Osteoblast (primary cell): Measurements from ENCODE around the gene STX18. TPM values are rescaled to one million over a fixed set of nuclear protein-coding genes. Genes with fewer than 3 reads are reported as not detected.

Experiments used
- DNase-seq: peaks from one replicate; pipeline ENCODE4 v3.0.0; 2011; ENCODE audit warnings: low spot score, mixed read lengths; ENCODE audit not compliant: insufficient read length; ENCODE audit errors: missing footprints
- H2AFZ ChIP-seq: 2 replicates; pipeline ENCODE4 v1.6.0; 2011; ENCODE audit warnings: mild to moderate bottlenecking, low read length
- H3K27ac ChIP-seq: 2 replicates; pipeline ENCODE4 v1.5.1; 2011; ENCODE audit warnings: mild to moderate bottlenecking, low read depth, low read length, moderate library complexity
- H3K27me3 ChIP-seq: 2 replicates; pipeline ENCODE4 v1.6.0; 2012; ENCODE audit warnings: mild to moderate bottlenecking, control low read depth, inconsistent platforms, low read length, moderate library complexity; ENCODE audit not compliant: insufficient read depth
- H3K36me3 ChIP-seq: 2 replicates; pipeline ENCODE4 v1.5.1; 2011; ENCODE audit warnings: mild to moderate bottlenecking, low read length, control low read depth, moderate library complexity; ENCODE audit not compliant: insufficient read depth
- H3K4me1 ChIP-seq: 2 replicates; pipeline ENCODE4 v1.5.1; 2011; ENCODE audit warnings: mild to moderate bottlenecking, low read length, control low read depth, moderate library complexity; ENCODE audit not compliant: insufficient read depth
- H3K4me2 ChIP-seq: 2 replicates; pipeline ENCODE4 v1.6.0; 2011; ENCODE audit warnings: mild to moderate bottlenecking, low read length; ENCODE audit not compliant: insufficient read depth
- H3K4me3 ChIP-seq: fragments of 200-600 bp; sonication (generic); 3 replicates; pipeline ENCODE4 v1.5.1; 2012; ENCODE audit warnings: mild to moderate bottlenecking, low read length, inconsistent platforms; ENCODE audit not compliant: insufficient read depth
- H3K79me2 ChIP-seq: 2 replicates; pipeline ENCODE4 v1.6.0; 2012; ENCODE audit warnings: mild to moderate bottlenecking, low read length, control low read depth, inconsistent platforms; ENCODE audit not compliant: insufficient read depth
- H3K9me3 ChIP-seq: 2 replicates; pipeline ENCODE4 v1.5.1; 2011; ENCODE audit warnings: low read depth, low read length, control low read depth
- H4K20me1 ChIP-seq: 2 replicates; pipeline ENCODE4 v1.6.0; 2012; ENCODE audit warnings: mild to moderate bottlenecking, low read length, control low read depth; ENCODE audit not compliant: insufficient read depth
- CTCF ChIP-seq: IDR thresholded peaks from 2 replicates; pipeline ENCODE4 v1.5.1; 2011; ENCODE audit warnings: mild to moderate bottlenecking, low read depth, low read length, moderate library complexity; ENCODE audit errors: extremely low read depth
- total RNA-seq: library from RNA; depleted of rRNA; stranded (reverse); fragments of >200 nt; gene quantifications from 2 replicates; pipeline ENCODE4 v1.2.3, GENCODE V29; 2012

Gene STX18
- total RNA-seq, 1 donor: 23.9 TPM

DNA sequence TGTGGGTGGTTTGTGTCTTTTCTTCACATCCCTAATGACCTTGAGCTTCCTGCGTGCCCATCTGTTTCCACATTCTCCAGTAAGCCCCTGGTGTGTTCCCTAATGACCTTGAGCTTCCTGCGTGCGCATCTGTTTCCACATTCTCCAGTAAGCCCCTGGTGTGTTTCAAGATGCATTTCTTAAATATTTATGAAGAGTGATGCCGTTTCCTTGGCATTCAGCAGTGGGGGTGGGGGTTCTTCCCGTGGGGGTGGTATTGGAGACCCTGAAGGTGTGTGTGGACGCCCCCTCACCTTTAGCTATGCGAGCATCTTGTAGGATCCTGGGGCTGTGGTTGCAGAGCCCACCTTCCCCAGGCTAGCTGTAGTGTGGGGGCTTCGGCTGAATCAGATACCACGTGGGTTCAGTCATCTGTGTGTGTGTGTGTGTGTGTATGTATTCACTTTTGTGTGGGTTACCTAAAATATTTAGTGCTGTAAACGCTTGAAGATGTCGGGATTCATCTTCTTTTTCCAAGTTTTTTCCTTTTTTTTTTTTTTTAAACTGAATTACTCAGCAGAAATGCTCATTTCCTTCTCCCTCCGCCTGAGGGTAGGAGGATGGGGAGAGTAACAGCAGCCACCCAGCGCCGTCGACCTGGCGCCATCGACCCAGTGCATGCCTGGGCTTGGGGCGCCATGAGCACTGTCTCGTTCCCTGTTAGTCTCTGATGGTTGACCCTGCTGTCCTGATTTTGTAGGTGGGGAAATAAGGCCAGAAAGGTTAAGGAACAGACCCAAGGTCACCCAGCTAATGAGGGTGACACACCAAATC is 145.0 kb downstream of the STX18 start:
- Histone ChIP-seq H3K27ac (no peak overlapping the region), H2AFZ (no peak overlapping the region), H4K20me1 (no peaks in the 10 kb centered on the region), H3K4me3 (no peak overlapping the region), H3K79me2 (no peaks in the 10 kb centered on the region), H3K36me3 (no peaks in the 10 kb centered on the region), H3K4me2 (no peak overlapping the region), H3K4me1 (no peaks in the 10 kb centered on the region), H3K27me3 (peaks cover 30% of the 10 kb centered on the region), H3K9me3 (no peaks in the 10 kb centered on the region)
- peak; percentile 63 for DNase-seq
- no peak for TF ChIP-seq CTCF

DNA sequence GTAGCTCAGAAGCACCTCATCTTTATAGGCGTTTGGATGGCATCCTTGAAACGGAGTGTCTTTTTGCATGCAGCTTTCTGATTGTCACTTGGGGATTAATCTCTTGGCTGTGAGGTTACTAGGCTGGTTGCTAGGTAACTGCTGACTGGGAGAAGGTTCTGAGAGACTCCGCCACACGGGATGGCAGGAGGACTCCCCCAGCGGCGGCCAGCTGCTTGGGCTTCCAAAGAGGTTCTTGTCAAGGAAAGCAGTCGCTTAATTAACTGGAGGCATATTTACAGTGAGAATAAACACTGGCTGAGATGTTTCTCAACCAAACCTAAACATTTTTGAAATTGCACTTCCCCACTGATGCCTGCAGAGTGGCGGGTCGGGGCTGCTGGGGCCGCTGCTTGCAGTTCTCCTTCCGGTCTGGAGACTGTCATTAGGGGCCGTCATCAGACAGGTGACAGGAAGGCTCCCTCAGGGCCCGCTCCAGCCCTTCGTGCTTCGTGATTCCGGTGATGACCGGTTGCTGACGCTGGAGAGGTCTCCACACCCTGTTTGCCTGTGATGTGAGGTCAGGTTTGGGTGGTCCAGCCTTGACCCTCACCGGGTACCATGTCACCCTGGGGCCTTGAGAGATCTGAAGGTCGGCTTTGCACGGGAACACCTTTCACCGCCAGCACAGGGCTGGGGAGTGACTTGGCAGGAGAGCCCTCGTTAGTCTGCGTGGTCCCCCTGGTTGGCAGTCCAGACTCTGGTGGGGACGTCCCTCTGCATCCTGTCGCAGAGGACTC is 145.8 kb downstream of the STX18 start:
- H3K4me2 ChIP-seq: no peak overlapping the region
- H4K20me1 ChIP-seq: no peaks in the 10 kb centered on the region
- no peaks in the 10 kb centered on the region for H3K9me3 ChIP-seq
- no peak overlapping the region for H3K27ac ChIP-seq
- H2AFZ ChIP-seq: no peak overlapping the region
- TF ChIP-seq CTCF: no peak
- no peak overlapping the region for H3K4me3 ChIP-seq
- H3K36me3 ChIP-seq: no peaks in the 10 kb centered on the region
- DNase-seq: peak; percentile 89
- no peaks in the 10 kb centered on the region for H3K4me1 ChIP-seq
- H3K27me3 ChIP-seq: peaks cover 32% of the 10 kb centered on the region
- H3K79me2 ChIP-seq: no peaks in the 10 kb centered on the region

DNA sequence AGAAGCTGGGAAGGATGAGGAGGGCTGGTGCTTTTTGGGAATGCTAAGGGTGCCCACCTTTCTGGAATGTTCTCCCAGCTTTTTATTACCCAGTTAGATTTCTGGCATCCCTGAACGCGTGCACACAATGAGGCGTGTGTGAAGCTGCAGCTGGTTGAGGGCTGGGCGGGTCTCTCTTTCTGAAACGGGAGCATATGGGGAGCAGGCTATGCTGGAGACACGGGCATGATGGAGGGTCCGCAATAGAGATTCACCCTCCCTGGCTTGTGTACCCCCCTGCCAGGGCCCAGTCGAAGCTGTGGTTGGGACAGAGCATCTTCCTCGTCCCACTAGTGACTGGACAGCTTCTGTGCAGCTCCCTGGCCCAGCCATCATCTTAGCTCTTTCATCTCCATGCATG is 146.5 kb downstream of the STX18 start:
- TF ChIP-seq CTCF: no peak
- Histone ChIP-seq H3K79me2 (no peaks in the 10 kb centered on the region), H4K20me1 (no peaks in the 10 kb centered on the region), H3K27ac (no peak overlapping the region), H3K36me3 (no peaks in the 10 kb centered on the region), H2AFZ (no peak overlapping the region), H3K4me1 (no peaks in the 10 kb centered on the region), H3K4me3 (no peak overlapping the region), H3K4me2 (no peak overlapping the region), H3K27me3 (peaks cover 32% of the 10 kb centered on the region), H3K9me3 (no peaks in the 10 kb centered on the region)
- no peak for DNase-seq

- Histone ChIP-seq H3K4me3 (no peak overlapping the region), H2AFZ (no peak overlapping the region), H3K27me3 (peaks cover 32% of the 10 kb centered on the region), H3K36me3 (no peaks in the 10 kb centered on the region), H3K27ac (no peak overlapping the region), H3K4me1 (no peaks in the 10 kb centered on the region), H3K9me3 (no peaks in the 10 kb centered on the region), H3K79me2 (no peaks in the 10 kb centered on the region), H3K4me2 (no peak overlapping the region), H4K20me1 (no peaks in the 10 kb centered on the region)
- no peak for TF ChIP-seq CTCF
- DNase-seq: no peak
Observed at GRCh38 chr4:4394644-4395043, 147.2 kb downstream of the STX18 start.
